DOHH2 (cell line): ENCODE measurements around the gene USP50.
"Not testable (repeated sequence)": the region's sequence is repeated elsewhere in the genome, so short reads cannot be mapped to it uniquely, and the experiment has no call there.

Source experiments
- EZH2phosphoT487 ChIP-seq: fragments of 200-600 bp; sonication (generic); IDR thresholded peaks from 2 replicates; pipeline ENCODE4 v1.6.1; 2017; ENCODE audit warnings: borderline replicate concordance, mild to moderate bottlenecking, antibody characterized with exemption, low read length, moderate library complexity, mixed read lengths
- TF ChIP-seq, protein P1 (sequence below): fragments of 200-600 bp; sonication (generic); IDR thresholded peaks from one replicate; pipeline ENCODE4 v1.5.1; 2014; ENCODE audit warnings: antibody characterized with exemption, mild to moderate bottlenecking, low read depth, low read length; ENCODE audit not compliant: poor library complexity, severe bottlenecking

- TF ChIP-seq, protein P1, sequence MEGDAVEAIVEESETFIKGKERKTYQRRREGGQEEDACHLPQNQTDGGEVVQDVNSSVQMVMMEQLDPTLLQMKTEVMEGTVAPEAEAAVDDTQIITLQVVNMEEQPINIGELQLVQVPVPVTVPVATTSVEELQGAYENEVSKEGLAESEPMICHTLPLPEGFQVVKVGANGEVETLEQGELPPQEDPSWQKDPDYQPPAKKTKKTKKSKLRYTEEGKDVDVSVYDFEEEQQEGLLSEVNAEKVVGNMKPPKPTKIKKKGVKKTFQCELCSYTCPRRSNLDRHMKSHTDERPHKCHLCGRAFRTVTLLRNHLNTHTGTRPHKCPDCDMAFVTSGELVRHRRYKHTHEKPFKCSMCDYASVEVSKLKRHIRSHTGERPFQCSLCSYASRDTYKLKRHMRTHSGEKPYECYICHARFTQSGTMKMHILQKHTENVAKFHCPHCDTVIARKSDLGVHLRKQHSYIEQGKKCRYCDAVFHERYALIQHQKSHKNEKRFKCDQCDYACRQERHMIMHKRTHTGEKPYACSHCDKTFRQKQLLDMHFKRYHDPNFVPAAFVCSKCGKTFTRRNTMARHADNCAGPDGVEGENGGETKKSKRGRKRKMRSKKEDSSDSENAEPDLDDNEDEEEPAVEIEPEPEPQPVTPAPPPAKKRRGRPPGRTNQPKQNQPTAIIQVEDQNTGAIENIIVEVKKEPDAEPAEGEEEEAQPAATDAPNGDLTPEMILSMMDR: not testable (repeated sequence)
- TF ChIP-seq EZH2phosphoT487: not testable (repeated sequence)
Observed at GRCh38 chr15:50573842-50574241, 27.4 kb upstream of the USP50 start.
